Activated T-cell treated with anti-CD3 and anti-CD28 coated beads for 24 hours (primary cell): ENCODE data around the gene LEP.
"Not testable (repeated sequence)": the region's sequence is repeated elsewhere in the genome, so short reads cannot be mapped to it uniquely, and the experiment has no call there.

Source experiments
- DNase-seq: peaks from one replicate; pipeline ENCODE4 v3.0.0-alpha.2; 2020; ENCODE audit warnings: low read depth

LEP gene

DNA sequence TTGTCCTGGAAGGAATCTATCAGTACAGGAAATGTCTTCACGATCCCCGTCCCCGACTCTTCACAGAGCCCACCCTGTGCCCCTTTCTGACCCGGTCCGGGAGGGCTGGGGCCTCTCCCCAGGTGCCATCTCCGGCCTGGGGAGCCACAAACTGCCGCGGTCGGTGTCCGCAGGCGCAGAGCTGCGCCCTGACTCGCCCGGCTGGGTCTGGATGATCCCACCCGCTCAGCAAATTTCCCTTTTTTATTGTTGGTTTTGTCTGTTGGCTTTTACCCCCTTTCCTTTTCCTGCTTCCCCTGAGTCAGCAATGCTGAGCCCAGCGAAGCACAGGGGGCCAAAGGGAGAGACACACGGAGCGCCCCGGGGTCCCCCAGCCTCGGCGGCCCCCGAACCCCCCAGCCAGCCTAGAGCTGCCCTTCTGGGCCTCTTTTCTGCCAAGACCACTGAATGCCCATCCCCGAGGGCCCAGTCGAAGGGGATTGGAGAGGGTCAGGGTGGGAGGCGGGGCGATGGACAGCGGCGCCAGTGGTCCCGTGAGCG is 30.9 kb downstream of the LEP start:
- no peak for DNase-seq

DNA sequence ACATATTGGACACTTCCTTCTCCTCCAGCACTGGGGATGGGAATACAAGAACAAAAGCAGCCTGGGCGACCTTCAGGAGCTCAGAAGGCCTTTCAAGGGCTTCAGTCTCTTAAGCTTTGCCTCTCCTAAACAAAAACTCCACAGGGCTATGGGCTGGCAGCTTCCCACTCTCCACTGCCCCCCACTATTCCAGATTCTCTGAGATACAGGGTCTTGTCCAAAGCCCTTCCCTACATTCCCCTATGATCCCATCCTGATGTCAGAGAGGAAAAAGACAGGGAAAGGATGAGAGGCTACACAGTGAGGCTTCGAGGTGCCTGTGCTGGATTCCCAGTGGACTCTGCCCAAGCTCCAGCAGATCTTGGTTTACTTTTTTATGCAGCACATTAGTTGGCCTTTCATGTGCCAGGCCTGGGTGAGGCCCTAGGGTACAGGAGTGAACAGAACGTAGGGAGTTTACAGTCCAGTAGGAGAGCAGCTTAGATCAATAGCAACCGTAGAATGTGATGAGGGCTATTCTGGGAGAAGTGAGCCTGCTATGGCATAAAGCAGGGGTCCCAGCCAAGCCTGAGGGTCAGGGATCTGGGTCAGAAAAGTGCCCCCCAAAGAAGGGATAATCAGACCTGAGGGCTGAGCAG is 33.3 kb downstream of the LEP start:
- no peak for DNase-seq

DNA sequence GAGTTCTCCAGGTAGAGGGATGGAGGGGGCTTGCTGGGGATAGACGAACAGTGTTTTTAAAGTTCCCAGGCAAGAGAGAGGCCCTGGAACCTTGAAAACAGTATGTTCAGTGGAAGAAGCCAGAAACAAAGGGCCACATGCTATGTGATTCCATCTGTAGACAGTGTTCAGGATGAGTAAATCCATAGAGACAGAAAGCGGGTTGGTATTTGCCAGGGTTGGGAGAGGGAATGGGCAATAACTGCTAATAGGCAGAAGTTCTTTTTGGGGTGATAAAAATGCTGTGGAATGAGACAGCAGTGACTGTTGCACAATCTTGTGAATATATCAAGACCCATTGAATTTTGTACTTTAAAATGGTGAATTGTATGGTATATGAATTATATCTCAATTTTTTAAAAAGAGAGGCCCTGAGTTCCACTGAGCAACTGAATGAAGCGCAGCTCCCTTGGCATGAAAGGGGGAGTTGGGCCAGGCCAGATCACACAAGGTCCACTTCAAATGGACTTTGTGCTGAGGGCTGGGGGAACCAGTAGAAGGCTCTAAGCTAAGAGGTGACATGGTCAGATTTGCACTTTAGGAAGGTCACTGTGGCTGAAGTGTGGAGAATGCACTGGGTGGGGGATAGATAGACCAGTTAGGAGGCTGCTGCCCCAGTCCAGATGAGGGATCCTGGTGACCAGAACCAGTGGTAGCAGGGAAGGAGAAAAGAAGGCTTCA is 34.0 kb downstream of the LEP start:
- no peak for DNase-seq

DNA sequence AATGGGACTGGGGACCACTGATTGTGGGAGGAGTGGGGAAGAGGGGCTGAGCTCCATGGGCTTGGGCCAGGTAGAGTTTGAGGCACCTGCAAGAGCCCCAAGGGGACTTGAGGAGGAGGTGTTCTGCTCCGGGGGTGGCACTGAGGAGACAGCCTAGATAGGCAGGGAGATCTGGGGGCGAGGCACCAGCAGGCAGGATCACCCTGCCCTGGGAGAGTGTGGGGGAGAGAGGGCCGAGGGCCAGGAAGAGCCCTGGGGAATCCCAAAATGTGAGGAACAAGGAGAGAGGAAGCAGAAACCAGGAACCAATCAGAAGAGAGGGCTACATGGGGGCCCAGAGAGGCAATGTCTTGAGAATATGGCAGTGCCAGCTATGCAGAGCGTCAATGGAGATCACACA is 34.6 kb downstream of the LEP start:
- no peak for DNase-seq

DNA sequence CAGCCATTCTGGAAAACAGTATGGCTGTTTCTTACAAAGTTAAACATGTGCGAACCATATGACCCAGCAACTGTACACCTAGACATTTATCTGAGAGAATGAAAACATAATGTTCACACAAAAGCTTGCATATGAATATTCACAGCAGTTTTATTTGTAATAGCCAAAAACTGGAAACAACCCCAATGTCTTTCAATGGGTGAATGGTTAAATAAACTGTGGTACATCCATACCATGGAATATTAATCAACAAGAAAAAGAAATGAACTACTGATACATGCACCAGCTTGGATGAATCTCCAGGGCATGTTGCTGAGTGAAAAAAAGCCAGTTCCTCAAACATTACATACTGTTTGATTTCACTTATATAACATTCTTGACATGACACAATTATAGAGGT is 37.3 kb downstream of the LEP start:
- DNase-seq: no peak

DNA sequence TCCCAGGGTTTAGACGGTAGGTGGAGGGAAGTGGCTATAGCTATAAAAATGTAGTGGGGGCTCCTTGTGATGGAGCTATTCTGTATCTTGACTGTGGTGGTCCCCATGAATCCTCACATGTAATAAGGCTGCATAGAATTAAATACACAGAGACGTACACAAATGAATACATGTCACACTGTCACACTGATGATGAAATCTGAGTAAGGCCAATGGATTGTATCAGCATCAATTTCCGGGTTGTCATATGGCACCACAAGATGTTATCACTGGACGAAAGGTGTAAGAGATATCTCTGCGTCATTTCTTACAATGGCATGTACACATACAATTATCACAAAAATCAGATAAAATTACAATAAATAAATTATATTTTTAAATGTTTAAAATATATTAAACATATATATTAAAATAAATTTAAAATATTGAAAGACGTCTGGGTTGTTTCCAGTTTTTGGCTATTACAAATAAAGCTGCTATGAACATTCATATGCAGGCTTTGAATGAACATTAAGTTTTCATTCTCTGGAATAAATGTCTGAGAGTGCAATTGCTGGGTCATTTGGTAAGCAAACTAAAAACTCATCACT is 38.1 kb downstream of the LEP start:
- DNase-seq: no peak

DNA sequence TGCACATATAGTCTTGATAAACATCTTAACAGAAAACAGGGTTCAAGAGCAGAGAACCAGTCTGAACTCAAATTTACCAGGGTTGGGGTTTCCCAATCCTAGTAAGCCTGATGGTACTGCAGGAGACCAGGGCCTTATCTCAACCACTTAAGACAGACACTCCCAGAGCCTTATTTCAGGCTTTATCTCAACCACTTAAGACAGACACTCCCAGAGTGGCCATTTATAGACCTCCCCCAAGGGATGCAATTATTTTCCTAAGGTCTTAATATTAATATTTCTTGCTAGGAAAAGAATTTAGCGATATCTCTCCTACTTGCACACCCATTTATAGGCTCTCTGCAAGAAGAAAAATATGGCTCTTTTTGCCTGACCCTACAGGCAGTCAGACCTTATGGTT is 39.4 kb downstream of the LEP start:
- not testable (repeated sequence) for DNase-seq

DNA sequence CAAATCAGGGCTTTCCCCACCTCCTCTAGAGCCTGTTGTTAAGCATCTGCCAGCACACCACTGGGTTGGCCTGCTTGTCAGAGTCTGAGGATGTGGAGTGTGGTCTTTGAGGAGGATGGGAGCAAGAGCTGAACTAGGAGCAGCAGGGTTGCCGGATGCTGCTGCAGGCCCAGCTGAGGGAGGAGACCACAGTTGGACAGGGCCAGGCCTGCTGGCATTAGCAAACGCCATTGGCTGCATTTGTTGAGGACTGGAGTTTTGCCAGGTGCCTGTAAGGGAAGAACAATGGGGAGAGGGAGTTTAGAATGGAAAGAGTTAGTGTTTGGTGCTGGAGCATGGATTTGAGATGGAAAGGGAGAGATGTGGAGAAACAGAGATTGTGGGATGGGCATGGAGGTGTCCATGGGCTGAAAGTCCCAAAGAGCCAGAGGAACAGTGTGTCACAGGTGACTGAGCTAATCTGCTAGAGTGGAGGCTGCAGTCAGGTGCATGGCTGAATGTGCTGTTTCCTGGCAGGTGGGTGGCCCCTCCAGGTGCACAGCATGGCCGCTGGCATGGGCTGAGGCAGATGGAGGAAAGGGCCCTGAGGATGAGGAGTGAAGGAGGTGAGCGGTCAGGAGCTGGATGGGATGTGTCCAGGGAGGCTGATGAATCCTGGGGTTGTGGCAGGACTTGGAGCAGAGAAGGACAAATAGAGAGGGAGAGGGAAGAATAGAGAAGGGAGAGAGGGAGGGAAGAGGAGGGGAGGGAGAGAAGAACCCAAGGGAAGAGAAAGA is 40.7 kb downstream of the LEP start:
- DNase-seq: no peak

DNA sequence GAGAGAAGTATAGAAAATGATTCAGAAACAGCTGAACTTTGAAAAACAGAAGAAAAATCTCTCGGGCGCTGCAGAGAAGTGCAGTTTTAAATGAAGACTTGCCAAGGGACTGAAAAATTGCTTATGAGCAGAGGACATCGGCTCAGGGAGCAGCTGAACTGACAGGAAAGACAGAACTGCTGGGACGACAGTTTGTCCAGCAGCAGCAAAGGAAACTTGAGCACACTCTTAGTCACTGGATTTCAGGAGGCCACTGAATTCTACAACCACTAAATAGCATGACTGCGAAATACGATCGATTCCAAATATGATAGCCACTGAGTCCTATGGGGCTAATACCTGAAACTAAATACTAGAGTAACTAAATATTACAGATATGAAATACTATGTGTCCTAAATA is 43.0 kb downstream of the LEP start:
- no peak for DNase-seq

DNA sequence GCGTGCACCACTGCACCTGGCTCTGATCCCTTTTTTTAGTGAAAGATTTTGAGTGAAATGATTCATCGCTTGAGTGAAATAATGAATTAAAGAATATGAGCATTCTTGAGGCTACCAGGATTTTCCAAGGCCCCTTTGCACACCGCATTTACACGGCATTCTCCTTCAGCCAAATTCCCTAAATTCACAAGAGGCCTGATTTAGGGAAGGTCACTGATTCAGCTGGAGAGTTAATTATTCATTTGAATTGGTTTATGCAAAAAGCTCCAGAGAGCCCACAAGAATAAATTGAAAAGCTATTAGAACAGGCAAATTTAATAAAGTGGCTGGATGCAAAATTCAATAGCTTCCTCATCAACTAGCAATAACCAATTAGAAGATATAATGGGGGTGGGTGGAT is 46.5 kb downstream of the LEP start:
- DNase-seq: no peak

DNA sequence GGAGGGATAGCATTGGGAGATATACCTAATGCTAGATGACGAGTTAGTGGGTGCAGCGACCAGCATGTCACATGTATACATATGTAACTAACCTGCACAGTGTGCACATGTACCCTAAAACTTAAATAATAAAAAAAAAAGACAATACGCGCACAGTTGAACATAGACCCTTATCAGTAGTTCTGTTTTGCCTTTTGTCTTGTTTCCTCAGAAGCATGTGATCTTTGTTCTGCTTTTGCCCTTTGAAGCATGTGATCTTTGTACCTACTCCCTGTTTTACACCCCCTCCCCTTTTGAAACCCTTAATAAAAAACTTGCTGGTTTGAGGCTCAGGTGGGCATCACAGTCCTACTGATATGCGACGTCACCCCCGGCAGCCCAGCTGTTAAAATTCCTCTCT is 56.9 kb downstream of the LEP start:
- not testable (repeated sequence) for DNase-seq

DNA sequence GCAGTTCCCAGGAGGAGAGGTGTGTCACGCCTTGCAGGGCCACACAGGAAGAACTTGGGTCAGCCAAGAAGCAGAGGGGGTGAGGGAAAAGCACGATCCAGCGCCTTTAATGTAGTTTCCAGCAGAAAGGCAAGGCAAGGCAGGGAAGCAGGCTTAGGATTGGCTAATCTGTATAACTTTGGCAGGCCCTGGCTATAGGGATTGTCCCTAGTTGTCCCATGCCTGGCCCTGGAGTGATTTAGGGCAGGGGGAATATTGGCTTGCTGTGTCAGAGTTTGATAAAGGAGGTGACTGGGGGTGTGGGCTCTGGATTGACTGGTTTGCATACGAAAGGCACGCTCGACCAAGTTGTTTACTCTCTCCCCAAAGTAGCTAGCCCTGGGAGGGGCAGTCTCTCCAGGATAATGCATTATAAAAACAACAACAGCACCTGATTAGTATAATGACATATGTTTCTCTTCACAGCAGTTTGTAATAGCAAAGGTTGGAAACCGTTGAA is 58.1 kb downstream of the LEP start:
- no peak for DNase-seq

DNA sequence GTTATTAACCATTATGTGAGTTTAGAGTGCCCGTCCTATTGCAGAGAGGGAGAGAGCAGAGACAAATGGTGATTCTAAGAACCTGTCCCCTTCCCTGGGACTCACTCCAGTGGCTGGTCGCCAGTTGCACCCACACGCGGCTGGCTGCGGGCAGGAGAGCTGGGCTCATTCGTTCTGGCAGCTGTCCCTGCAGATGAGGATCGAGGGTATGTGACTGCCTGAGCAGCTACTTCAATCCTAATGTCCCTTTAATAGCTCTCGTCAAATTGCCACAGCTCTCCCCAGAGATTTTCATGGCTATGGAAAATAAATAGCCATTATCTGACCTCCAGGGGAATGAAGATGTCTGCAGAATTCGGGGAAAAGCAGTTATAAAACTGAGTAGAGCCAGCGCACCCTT is 61.1 kb downstream of the LEP start:
- no peak for DNase-seq

DNA sequence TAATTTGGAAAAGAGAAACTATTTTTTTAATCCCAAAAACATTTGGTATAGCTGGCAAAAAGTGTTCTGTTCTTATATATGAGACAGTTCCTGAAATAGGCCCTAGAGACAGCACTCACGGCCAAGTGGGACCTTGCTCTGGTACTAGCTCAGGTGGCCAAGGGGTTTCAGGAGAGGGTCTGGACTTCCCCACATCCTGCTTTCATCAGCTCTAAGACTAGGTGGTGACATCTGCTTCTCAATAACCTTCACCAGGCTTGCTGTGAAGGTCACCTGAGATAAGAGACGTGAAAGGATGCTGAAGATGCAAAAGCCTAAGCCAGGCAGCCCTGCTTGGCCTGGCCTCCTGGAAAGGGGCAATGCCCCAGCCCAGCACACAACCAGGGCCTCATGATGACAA is 62.1 kb downstream of the LEP start:
- no peak for DNase-seq

DNA sequence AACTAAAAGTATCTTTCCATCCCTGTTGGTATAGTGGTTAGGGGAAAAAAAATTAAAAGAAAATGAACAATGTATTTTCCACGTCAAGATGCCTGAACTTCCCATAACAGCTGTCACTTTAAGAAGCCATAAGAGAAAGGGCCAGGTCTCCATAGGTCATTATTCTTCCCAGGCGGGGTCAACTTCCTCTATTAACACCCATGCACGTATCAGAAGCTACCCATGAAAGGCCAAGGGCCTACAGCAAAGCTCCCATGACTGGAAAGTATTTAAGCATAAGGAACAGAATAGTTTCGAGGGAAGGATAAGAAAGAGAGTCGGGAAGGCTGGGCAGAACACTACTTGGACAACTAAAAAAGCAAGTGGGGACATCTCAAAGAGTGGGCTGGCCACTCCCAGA is 62.6 kb downstream of the LEP start:
- no peak for DNase-seq

DNA sequence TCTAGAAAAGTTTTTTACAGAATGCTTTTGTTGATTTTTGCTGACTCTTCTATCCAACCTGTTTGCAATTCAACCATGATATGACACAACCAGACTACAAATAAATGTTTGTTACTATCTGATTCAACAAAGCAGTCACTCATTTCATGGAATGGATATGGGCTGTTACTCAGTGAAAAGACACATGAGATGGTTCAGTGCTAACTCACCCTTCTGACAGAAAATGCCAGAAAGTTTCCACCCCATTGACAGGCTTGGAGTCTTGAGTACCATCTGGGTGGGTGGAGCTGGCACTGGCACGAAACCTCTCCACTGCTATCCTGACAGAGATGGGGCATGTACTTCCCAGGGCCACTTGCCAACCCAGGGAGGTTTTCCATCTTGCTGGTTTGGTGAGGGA is 63.1 kb downstream of the LEP start:
- DNase-seq: no peak

DNA sequence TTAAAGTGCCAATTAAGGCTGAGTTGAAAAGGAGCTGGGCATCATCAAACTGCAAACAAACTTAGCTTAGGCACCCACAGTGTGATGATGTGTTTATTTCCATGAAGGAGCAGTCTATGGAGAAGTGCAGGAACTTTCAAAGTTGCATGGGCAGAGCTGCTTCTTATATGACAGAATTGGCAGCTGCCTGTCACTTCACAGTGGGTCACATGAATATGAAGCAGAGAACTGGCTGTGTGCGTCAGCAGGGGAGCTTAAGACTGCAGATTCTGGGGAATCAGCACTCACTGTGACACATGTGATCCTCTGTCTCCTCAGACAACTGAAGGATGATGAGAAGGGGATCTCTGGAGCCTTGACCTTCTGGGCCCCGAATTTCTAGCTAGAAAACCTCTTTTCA is 66.0 kb downstream of the LEP start:
- DNase-seq: no peak
